ENCODE results near the gene GAS6. TPM values are rescaled to one million over a fixed set of nuclear protein-coding genes. Genes with fewer than 3 reads are reported as not detected.

The GAS6 gene
- total RNA-seq, 1 donor from 2014 or later, result 34.8 TPM

Other genes starting within 250 kb of the GAS6 start
- not detected for gene ATP4B, start 205.9 kb downstream of the GAS6 start, total RNA-seq
- not detected for gene GRK1, start 196.9 kb downstream of the GAS6 start, total RNA-seq
- gene TMEM255B, start 104.8 kb downstream of the GAS6 start, total RNA-seq, result 1.8 TPM
- gene C13orf46, start 110.0 kb upstream of the GAS6 start, total RNA-seq, result 0.08 TPM